22Rv1 (cell line): ENCODE measurements around the gene DCC.

Experiments used
- H3K27ac ChIP-seq: fragments of 450-650 bp; 2 replicates; pipeline ENCODE4 v1.5.1; 2017
- ZFX ChIP-seq: fragments of 450-650 bp; IDR thresholded peaks from 2 replicates; pipeline ENCODE4 v1.6.1; 2017; ENCODE audit warnings: antibody characterized with exemption, borderline replicate concordance
- TF ChIP-seq, protein P1 (sequence below): fragments of 450-650 bp; IDR thresholded peaks from 2 replicates; pipeline ENCODE4 v1.5.1; 2017; ENCODE audit warnings: mild to moderate bottlenecking

DCC gene

GRCh38 chr18:52694804-52695203 is 354.8 kb downstream of the DCC start:
- TF ChIP-seq, protein P1, sequence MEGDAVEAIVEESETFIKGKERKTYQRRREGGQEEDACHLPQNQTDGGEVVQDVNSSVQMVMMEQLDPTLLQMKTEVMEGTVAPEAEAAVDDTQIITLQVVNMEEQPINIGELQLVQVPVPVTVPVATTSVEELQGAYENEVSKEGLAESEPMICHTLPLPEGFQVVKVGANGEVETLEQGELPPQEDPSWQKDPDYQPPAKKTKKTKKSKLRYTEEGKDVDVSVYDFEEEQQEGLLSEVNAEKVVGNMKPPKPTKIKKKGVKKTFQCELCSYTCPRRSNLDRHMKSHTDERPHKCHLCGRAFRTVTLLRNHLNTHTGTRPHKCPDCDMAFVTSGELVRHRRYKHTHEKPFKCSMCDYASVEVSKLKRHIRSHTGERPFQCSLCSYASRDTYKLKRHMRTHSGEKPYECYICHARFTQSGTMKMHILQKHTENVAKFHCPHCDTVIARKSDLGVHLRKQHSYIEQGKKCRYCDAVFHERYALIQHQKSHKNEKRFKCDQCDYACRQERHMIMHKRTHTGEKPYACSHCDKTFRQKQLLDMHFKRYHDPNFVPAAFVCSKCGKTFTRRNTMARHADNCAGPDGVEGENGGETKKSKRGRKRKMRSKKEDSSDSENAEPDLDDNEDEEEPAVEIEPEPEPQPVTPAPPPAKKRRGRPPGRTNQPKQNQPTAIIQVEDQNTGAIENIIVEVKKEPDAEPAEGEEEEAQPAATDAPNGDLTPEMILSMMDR, result peak; percentile 64
- TF ChIP-seq ZFX, result no peak
- no peak overlapping the region for H3K27ac ChIP-seq

- TF ChIP-seq ZFX, result no peak
- H3K27ac ChIP-seq, result peak overlapping the region; percentile 36
Observed at GRCh38 chr18:52700116-52700515, 360.1 kb downstream of the DCC start.

- TF ChIP-seq, protein P1, result no peak
- no peak for TF ChIP-seq ZFX
- peak overlapping the region; percentile 36 for H3K27ac ChIP-seq
Observed at GRCh38 chr18:52700816-52701215, 360.8 kb downstream of the DCC start.

GRCh38 chr18:52701219-52701935 is 361.4 kb downstream of the DCC start:
- H3K27ac ChIP-seq, result peak overlapping the region; percentile 36
- TF ChIP-seq, protein P1, result no peak
- TF ChIP-seq ZFX, result no peak

DNA sequence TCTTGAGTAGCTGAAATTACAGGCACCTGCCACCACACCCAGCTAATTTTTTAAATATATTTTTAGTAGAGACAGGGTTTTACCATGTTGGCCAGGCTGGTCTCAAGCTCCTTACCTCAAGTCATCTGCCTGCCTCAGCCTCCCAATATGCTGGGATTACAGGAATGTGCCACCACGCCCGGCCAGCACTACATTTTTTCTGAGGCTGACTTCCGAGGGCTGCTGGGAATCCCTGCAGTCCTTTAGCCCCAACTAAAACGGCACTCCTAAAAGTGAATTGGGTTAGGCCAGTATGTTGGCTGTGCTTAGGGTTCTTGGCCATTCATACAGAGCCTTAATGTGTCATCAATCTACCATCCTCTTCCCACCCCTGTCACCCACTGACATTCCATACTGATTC is 375.4 kb downstream of the DCC start:
- TF ChIP-seq ZFX, result no peak
- TF ChIP-seq, protein P1, result no peak
- H3K27ac ChIP-seq, result no peak overlapping the region

- no peak for TF ChIP-seq ZFX
- TF ChIP-seq, protein P1, result no peak
- no peak overlapping the region for H3K27ac ChIP-seq
Observed at GRCh38 chr18:52715991-52716390, 376.0 kb downstream of the DCC start.

DNA sequence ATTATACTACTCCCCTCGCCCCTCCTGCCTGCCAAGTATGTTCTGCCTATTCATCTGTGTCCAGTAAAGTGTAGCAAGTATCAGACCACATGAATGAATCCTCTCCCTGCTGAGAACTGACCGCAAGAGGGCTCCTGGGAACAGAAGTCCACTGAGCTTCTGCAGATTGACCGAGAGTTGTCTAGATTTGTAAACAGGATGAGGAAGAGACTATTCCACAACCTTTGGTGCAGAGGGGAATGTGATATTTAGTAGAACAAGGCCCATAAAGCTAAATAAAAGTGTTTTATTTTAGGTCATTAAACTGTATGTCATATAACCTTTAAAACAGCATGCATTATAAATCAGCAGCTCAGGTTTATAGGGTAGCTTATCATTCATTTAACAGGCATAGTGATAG is 377.0 kb downstream of the DCC start:
- no peak for TF ChIP-seq ZFX
- TF ChIP-seq, protein P1, result no peak
- no peak overlapping the region for H3K27ac ChIP-seq

GRCh38 chr18:52722904-52723303 is 382.9 kb downstream of the DCC start:
- TF ChIP-seq, protein P1, result no peak
- no peak overlapping the region for H3K27ac ChIP-seq
